RPMI7951 (cell line): ENCODE results near the gene CCL13. TPM values are rescaled to one million over a fixed set of nuclear protein-coding genes. Genes with fewer than 3 reads are reported as not detected.
A peak's percentile ranks its signal among the peaks of the same experiment; 100 is the strongest.

Source experiments
- DNase-seq: peaks from one replicate; pipeline ENCODE4 v3.0.0-alpha.2; 2012; ENCODE audit warnings: low read depth
- total RNA-seq: library from RNA; depleted of rRNA; stranded (reverse); fragments of >200 nt; shearing (Covaris generic); gene quantifications from 2 replicates; pipeline ENCODE4 v1.2.3, GENCODE V29; 2014

CCL13 gene
- total RNA-seq, 1 experiment from 2014 or later: not detected

DNA sequence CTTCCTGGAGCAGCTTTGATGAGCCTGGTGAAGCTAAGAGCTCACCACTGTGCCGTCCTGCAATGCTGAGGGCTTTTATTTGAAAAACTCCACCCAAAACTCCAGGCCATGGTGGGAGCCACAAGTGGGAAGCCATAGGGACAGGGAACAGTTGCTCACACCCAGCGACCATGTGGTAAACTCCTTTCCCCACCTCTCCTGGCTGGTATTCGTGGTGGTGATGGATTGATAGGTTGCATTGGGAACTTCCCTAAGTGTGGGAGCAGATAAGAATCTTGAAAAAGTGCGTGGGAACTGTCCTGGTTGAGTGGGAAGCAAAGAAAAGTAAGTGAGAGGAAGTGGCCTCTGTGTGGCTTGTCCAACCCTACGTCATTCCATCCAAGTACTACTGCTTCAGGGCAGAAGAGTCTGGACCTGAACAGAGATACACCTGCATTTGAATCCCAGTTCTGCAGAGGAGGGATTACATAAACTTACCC lies 6.9 kb downstream of the CCL13 start, which contains the start of gene CCL1:
Gene CCL1, minus strand, starts transcription at position 51 of the 479 bp plus-strand sequence. CDS start 72 bp downstream, outside the sequence.
- no peak for DNase-seq

DNA sequence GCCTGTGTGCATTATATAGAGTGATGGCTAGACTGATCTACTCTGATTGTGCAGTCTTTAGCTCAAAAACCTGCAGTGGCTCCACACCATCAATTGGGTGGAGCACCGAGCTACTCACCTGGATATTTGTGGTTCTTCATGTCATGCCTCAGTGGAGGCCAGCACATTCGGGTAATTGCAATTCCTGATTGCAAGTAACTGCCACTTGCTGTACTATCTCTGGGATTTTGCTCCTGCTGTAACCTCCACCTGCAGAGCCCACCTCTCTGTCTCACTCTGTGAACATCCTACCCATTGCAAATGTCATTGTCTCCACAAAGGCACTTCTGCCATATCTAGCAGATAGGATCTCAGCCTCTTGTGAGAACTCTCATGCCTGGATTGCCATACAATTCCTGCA lies 8.5 kb downstream of the CCL13 start:
- DNase-seq: no peak

DNA sequence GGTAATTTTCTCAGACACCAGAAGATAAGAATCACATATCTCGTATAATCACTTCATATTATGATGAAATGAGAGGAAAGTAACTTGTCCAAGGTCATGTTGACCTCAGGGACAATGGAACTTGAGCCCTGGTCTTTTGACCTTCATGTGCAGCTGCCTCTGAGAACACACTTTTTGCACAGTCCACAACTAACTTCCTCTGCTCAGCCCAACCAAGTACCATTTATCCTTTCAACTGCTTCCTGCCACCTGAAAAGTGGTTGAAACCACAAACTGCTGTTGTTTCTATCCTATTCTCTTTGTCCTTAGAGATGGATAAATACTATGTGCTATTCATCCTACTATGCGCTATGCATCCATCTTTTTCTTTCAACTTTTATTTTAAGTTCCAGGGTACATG lies 9.1 kb downstream of the CCL13 start:
- DNase-seq: no peak

DNA sequence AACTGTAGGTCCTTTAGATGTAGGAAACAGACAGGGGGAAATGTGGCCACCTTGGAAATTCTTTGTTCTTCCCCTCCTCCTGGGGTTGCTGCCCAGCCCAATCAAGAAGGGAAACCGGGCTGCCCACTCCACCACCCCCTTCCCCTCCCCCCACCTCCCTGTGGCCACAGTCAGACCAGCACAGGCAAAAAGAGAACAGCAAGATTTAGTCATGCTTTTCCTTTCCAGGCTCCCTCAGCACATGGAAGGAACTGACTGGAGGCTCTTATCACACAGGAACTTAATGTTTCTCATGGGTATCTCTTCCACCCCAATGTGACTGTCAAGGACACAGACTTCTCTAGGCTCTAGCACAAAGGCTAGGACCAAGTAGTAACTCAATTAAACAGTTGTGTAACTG lies 9.7 kb downstream of the CCL13 start:
- DNase-seq: no peak

DNA sequence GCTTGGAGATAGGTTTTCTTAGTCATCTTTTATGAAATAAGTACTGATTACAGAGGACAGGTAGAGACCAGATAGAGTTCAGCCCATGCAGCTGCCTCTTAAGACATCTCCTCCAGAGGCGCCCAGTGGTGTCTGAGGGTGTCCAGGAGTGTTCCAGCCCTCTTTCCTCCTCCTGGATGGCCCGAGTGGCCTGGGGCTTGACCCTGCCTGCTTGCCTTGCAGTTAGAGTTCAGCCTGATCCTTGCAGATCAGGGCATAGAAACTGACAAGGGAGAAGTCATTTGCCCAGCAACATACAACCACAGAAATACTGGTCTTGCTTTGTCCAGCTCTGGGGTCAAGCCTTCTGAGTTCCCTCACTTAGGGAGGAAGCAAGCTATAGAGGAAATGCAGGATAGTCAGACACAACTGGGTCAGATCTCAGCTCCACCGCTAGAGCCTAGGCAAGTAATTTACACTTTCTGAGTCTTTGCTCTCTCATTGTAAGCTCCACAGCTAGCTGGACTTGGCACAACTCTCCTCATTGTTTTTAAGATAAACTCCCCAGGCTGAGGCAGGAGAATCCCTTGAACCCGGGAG lies 10.3 kb downstream of the CCL13 start:
- DNase-seq: no peak

DNA sequence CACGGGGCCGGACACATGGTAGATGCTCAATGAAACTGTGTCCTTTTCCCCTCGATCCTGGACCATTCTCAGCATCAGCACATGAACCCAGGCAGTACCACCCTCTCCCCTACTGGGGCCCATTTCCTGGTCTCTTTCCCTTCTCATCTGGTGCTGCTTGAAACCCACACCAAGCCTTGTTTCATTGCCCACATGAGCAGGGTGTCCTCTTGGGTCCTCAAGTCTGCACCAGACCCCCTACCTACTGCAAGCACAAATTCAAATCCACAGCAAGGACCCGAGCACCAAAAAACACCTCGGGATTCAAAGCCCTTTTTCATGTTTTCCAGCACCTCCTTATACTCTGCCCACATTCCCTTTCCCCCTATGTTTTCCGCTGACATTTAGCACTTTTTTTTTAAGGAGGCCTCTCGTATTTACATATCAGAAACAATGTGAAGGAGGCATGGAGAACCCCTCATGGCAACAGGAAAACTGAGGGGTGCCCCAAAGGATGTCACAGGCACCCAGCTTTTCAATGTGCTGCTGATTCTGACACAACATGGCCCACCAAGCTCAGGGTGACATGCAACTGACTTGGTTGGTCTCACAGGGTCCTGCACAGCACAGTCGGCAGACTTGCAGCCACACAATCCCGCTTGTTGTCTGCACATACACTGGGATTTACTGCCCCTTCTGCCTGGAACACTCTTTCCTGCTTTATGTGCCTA lies 11.4 kb downstream of the CCL13 start:
- DNase-seq: no peak

DNA sequence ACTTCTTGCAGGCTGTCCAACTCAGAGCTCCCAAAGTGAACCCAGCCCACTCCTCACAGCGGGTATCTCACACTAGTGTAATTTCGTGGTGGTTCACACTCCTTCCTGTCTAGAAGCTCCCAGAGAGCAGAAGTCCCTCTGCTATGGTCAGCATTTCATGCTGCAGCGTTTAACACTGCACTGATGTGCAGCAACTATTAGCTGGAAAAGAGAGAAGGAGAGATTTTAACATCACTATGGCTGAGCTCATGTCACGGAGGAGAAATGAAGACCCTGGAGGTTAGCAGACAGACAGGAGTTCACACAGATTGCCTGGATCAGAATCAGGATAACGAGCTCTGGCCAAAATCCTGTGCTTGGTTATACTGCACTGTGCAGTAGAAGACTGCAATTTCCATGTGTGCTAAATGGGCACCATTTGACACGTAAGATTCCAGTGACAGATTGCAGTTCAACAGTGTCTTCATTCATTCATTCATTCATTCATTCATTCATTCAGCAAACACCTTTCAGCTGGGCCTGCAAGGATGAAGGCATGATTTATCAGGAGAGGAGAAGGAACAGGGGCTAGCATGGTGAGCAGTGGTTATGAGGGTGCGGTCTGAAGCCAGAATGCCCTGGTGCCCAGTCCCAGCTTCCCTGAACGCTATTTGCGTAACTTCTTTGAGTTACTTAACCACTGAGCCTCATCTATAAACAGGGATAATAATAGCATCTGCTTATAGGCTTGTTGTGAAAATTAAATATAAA lies 12.1 kb downstream of the CCL13 start:
- DNase-seq: no peak

DNA sequence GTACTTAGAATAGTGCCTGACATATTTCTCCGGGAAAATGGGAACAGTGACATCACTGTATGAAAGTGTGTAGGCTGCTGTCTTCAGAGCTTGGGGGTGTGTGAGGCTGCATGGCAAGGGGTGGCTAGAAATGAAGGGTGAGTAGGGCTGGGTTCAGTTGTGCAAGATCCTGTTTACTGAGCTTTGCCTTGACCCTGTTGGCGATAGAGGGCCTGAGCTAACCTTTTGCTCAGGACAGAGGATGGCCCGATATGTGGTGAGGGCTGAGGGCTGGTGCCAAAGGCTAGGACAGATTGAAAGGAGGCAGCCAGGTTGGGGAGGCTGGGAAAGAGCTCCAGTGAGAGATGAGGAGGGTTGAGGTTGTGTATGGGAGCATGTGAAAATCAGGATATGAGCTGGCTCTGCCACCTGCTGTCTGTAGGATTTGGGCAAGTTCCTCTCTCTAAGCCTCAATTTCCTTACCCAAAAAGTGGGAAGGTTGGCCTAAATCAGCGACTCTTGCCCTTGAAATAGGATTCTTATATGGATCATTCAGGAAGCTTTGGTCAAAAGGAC lies 12.7 kb downstream of the CCL13 start:
- DNase-seq: no peak

DNA sequence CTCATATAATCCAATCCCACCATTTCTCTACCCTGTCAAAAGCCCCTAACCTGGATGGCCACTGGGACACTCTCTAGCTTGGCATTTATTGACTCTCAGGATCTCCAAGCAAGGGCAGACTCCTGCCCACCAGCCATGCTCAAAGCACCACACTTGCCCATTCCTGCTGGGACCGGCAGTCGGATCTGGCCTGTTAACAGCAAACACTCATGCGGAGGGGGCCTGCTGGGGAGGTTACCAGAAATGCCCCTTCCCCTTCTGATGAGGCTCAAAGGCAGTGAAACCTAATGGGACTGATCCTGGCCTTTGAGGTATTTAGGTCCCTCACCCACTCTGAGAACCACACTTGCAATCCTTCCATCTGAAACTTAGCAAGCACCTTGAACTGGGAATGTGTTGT lies 13.3 kb downstream of the CCL13 start:
- no peak for DNase-seq

DNA sequence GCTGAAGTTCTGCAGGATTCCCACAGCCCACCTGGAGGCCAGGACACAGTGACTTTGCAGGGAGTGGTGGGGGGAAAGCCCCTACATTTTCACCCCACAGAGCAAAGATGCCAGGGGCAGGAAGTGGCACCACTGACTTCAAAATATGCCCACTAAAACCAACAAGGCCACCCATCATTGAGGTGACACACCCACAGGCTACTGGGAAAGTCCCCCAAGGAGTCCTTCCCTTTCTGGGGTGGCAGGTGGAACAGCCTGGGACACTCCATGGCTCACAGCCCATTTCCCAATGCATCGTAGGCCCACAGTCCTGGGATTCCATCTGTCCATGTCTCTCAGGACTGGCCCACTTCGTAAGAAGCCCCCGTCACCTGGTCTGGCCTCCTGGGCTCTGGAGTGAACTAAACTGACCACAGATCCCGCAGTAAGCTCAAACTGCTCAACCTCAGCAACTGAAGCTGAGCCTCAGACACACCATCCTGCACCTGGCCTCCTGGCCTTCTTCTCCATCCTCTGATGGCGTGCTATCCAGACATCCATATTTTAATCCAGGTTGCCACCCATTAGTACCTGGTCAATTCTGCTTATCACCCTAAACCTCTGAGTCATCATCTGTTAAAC lies 14.2 kb downstream of the CCL13 start:
- no peak for DNase-seq

DNA sequence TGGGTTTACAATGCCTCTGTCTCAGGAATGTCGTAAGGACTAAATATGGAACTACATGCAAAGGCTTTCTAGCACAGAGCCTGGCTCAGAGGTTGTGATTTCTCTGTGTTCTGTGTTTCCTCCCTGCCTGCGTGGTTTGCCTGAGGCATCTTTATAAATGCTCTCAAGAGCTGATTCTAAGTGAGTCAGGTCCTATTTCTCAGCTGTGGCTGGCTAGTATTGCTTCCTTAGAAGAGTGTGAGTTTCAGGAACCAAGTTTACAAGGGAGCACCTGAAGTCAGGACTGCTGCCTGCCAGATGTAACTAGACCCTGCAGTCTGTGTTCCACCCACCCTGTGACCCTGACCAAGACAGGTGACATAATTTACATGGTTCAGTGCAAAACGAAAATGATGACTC lies 14.7 kb downstream of the CCL13 start:
- peak; percentile 89 for DNase-seq

DNA sequence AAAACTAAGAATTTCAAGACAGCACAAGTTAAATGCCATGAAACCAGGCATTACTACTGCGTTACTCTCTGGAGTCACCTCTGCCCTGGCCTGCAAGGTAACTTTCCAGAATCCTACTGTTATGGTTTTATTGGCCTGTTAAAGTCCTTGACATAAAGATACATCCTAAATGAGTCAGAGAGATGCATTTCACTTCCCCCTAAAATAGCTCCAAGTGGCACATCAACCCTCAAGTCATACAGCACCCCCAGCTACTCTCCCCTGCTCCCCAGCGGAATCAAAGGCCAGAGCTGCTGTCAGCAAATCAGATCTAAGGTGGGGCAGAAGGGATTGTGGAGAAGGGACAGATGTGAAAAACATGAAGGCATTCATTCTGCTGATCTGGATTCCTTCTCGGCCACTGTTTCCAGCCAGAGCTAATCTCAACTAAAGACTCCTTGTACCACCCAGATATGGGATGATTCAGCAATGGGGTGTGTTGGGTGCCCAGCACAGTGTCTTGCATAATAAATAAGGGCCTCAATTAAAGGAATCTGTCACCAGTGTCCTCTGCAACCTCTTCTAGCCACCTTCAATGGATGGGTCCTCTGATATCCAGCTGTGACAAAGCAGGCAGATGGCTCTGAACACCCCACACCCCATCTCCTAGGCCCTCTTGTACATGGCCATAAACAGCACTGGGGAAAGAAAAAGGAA lies 15.3 kb downstream of the CCL13 start:
- DNase-seq: no peak

DNA sequence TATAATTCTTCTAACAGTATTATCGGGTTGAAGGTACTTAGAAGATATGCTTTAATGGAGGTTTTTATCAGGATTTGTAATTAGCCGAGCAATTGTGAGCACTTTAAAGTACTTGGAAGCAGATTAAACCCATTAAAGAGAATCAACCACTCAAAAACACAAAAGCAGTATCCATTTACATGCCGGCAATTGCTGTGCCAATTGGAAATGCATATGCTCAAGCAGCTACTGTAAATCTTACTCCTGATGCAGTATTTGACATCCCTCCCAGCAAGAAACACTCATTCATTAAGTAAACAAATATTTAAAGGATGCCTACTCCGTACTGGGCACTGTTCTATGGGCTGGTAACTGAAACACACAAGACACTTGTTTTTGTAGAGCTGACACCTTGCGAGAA lies 18.2 kb downstream of the CCL13 start:
- DNase-seq: no peak

DNA sequence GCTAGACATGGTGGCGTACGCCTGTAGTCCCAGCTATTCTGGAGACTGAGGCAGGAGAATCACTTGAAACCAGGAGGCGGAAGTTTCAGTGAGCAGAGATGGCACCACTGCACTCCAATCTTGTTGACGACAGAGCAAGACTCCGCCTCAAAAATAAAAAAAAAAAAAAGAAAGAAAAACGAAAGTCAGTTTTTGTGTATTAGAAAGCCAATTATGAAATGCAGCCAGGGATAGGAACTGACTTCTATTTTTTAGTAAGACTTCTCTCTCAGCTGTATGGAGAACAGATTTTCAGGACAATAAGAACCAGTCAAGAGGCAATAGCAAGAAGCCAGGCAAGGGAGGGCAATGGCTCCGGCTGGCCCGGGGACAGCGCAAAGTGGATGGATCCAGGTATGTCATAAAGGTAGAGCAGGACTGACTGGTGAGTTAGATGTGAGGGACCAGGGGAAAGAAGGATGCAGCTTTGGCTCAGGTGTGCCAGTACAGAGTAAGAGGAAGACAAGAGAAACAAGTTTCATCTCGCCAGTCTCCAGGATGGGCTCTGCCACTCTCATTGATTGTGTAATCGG lies 19.2 kb downstream of the CCL13 start:
- no peak for DNase-seq

DNA sequence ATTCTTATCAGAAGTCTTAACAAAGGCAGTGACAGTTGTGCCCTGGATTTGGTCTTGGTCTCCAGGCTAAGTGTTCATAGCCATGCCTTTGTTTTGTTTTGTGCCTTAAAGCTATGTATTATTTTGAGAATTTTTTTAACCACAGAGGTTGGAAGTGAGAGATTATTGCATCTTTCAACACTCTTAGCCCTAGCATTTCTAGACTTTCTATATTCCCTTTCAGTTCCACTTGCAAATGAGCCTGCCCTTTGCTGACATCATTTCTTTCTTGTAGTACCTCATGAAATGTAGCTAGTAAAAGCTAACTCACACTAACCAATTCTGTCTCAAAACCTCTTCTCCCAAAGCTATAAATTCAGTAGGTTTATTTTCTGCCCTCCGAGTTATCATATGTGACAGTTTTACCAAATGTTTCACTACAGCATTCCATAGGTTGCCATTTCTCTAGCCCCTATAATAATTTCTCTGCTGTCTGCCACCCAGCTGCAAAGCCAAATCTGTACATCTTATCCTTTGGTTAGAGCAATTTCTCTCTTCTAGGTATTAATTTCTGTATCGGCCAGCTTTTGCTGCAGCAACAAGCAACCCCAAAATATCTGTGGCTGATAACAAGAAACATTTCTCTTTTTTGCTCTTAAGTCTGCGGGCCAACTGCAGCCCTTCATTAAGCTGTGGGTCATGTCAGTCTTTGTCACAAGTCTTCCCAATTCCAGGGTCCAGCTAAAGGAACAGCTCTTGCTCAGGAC lies 21.0 kb downstream of the CCL13 start:
- DNase-seq: no peak

DNA sequence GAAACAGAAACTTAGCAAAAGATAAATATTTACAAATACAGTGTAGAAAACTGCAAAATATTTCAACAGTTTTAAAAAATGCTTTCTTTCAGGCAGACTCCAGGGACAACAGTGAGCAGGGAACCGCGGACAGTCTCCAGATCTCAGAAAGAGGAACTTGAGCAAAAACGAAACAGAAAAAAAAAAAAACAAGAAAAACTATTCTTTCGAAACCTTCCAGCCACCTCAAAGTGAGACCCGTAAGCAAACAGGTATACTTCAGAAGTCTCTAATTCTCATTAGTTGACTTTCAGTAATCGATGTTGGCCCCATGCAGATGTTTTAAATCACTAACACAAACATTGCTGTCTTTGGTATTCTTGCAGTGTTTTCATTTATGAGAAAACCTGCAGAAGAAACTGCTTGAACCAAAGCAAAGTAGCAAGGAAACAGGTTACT lies 22.4 kb downstream of the CCL13 start:
- no peak for DNase-seq

DNA sequence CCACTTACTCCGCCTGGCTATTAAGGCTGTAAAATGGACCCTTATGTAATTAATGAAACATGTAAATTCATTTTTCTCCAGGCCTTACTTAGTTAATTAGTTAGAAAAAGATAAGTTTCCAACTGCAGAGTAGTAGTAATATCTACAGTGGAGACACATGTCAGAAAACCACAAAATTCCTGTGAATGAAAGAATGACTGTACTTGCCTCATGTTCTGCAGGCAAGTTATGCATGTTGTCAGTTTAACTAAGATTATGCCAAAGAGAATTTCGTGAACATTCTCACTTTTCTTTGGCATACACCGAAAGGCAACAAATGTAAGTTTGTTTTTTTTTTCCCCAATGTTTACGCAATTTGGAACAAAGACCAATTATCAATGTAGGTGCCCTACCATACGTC lies 23.6 kb downstream of the CCL13 start:
- peak; percentile 54 for DNase-seq

DNA sequence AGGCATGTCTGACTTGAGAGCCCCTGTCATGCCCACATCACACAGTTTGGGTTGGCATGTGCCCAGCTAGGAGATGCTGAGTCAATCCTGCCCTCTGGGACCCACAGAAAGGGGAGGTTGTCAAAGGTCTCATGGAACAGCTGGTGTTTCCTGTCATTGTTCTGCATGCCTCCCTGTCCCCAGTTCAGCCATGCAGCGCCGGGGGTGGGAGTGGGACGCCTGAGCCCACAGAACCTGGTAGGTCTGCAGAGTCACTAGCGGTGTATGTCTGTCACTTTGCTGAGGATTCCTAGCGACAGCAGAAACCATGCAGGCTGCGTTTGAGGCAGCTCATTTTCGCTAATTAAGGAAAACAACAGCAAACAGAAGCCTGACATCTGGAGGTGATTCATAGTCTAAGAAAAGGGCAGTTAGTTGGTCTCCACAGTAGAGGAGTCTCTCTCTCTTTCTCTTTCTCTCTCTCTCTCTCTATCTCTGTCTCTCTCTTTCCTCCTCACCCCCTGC lies 26.4 kb downstream of the CCL13 start:
- peak; percentile 87 for DNase-seq

DNA sequence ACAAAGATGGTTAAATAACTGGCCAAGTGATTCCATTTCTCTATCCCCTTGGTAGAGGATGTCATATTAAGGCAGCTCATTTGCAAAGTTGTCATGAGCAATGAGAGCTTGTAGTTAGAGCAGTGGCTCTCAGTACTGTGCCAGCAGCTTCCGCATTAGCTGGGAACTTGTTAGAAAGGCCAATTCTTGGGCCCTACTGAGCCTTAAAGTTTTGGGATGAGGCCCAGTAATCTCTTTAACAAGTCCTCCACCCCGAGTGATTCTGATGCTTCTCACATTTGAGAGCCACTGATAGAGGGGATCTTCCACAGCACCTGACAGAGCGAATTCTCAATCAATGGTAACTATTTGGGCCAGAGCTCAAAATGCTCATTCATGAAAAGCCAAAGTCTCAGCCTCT lies 26.9 kb downstream of the CCL13 start:
- DNase-seq: no peak

DNA sequence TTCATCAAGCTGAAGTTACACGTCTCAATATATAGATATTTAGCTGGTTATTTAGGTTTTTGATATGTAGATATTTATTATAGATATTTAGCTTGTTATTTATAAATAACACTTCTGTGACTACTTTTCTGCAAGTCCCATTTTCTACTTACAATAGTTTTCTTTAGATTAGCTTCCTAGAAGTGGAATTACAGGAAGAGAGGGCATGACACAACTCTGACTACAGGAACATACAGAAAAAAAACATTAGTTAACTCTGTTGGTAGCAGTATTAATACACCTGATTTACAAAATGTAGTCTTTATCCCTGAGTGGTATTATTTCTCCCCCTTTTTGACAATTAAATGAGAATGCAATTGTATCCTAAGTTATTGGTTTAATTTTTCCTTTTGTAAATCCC lies 28.0 kb downstream of the CCL13 start:
- DNase-seq: no peak
